GM12892 (cell line): ENCODE measurements around the gene KIAA1191.

ENCODE experiments used
- POLR2A ChIP-seq: IDR thresholded peaks from 2 replicates; pipeline ENCODE4 v1.6.1; 2011; ENCODE audit warnings: low read depth, low read length, control low read depth
- POLR2AphosphoS5 ChIP-seq: IDR thresholded peaks from 2 replicates; pipeline ENCODE4 v1.6.1; 2011; ENCODE audit warnings: low read depth, low read length, control low read depth
- TAF1 ChIP-seq: IDR thresholded peaks from 2 replicates; pipeline ENCODE4 v1.6.1; 2011; ENCODE audit warnings: low read depth, mild to moderate bottlenecking, control low read depth, low read length, borderline replicate concordance

- TF ChIP-seq POLR2A (no peak), POLR2AphosphoS5 (no peak), TAF1 (no peak)
These were observed 31.0 kb upstream of the KIAA1191 start for GRCh38 chr5:176392526-176392925.
